GM18505 (cell line): ENCODE results near the gene VPS54.
A peak's percentile ranks its signal among the peaks of the same experiment; 100 is the strongest.

Experiments
- ATAC-seq: cut with Tn5 transposase; IDR thresholded peaks from one replicate; pipeline ENCODE4 v1.9.1; 2021; ENCODE audit not compliant: unreplicated experiment
- POLR2A ChIP-seq: IDR thresholded peaks from 4 replicates; pipeline ENCODE4 v1.6.1; 2011; ENCODE audit warnings: borderline replicate concordance; ENCODE audit not compliant: insufficient read depth, insufficient read length; ENCODE audit errors: extremely low read depth

Gene VPS54

GRCh38 chr2:63872571-63873328, 146.5 kb downstream of the VPS54 start:
- ATAC-seq: no peak
- TF ChIP-seq POLR2A: no peak

GRCh38 chr2:63871864-63872263, 147.4 kb downstream of the VPS54 start:
- no peak for TF ChIP-seq POLR2A
- ATAC-seq: no peak

- ATAC-seq: no peak
- no peak for TF ChIP-seq POLR2A
These were observed 148.5 kb downstream of the VPS54 start for GRCh38 chr2:63870679-63871078.

- ATAC-seq: no peak
- TF ChIP-seq POLR2A: no peak
These were observed 153.1 kb downstream of the VPS54 start for GRCh38 chr2:63866009-63866709.

GRCh38 chr2:63865159-63865799, 153.9 kb downstream of the VPS54 start:
- TF ChIP-seq POLR2A: no peak
- ATAC-seq: no peak

- no peak for TF ChIP-seq POLR2A
- ATAC-seq: no peak
These were observed 155.5 kb downstream of the VPS54 start for GRCh38 chr2:63863707-63864106.

- TF ChIP-seq POLR2A: no peak
- no peak for ATAC-seq
These were observed 156.4 kb downstream of the VPS54 start for GRCh38 chr2:63862806-63863205.

- TF ChIP-seq POLR2A: no peak
- peak; percentile 53 for ATAC-seq
These were observed 157.9 kb downstream of the VPS54 start for GRCh38 chr2:63861220-63861822.

GRCh38 chr2:63858291-63858690, 160.9 kb downstream of the VPS54 start:
- TF ChIP-seq POLR2A: no peak
- no peak for ATAC-seq

GRCh38 chr2:63856303-63856603, 163.0 kb downstream of the VPS54 start:
- TF ChIP-seq POLR2A: no peak
- ATAC-seq: no peak

GRCh38 chr2:63855418-63856302, 163.6 kb downstream of the VPS54 start:
- no peak for ATAC-seq
- no peak for TF ChIP-seq POLR2A

GRCh38 chr2:63853527-63854310, 165.5 kb downstream of the VPS54 start:
- ATAC-seq: no peak
- no peak for TF ChIP-seq POLR2A

- no peak for ATAC-seq
- TF ChIP-seq POLR2A: no peak
These were observed 167.4 kb downstream of the VPS54 start for GRCh38 chr2:63851691-63852311.
